HepG2 (cell line): ENCODE data around the gene RNF17.

ENCODE experiments used
- CC2D1A ChIP-seq: sonication (generic); formaldehyde crosslinking; IDR thresholded peaks from 2 replicates; pipeline ENCODE4 v1.8.1; 2023; ENCODE audit warnings: mild to moderate bottlenecking, missing genetic modification reagents
- CREB1 ChIP-seq, 2 experiments: fragments of 450-650 bp in 1 of 2; IDR thresholded peaks; 2 replicates each; pipeline ENCODE4 v1.6.1; 2016 to 2017; ENCODE audit warnings: control low read depth in 1 of 2, mild to moderate bottlenecking in 1 of 2, missing compliant biosample characterization in 1 of 2, missing genetic modification characterization in 1 of 2
- CTCF ChIP-seq: sonication (generic); formaldehyde crosslinking; IDR thresholded peaks from 2 replicates; pipeline ENCODE4 v1.5.0; 2020; ENCODE audit warnings: mild to moderate bottlenecking, missing genetic modification reagents, moderate library complexity
- MED8 ChIP-seq: sonication (generic); formaldehyde crosslinking; IDR thresholded peaks from 2 replicates; pipeline ENCODE4 v1.8.1; 2023; ENCODE audit warnings: mild to moderate bottlenecking, missing genetic modification reagents; ENCODE audit not compliant: insufficient replicate concordance
- SP5 ChIP-seq: IDR thresholded peaks from 2 replicates; pipeline ENCODE4 v1.6.1; 2016; ENCODE audit warnings: low read depth, borderline replicate concordance
- ZNF10 ChIP-seq: sonication (generic); formaldehyde crosslinking; IDR thresholded peaks from 2 replicates; pipeline ENCODE4 v1.4.0; 2020; ENCODE audit warnings: mild to moderate bottlenecking, low read depth, missing genetic modification reagents, borderline replicate concordance
- ZNF776 ChIP-seq: sonication (generic); formaldehyde crosslinking; IDR thresholded peaks from 2 replicates; pipeline ENCODE4 v1.4.0; 2020; ENCODE audit warnings: mild to moderate bottlenecking, missing genetic modification reagents

- TF ChIP-seq ZNF776 (CRISPR knock-in tag) (no peak), SP5 (CRISPR knock-in tag) (no peak), MED8 (CRISPR knock-in tag) (no peak), CC2D1A (CRISPR knock-in tag) (no peak), CREB1 (IDR thresholded peaks at IDR 0.05) (no peak), CREB1 (CRISPR knock-in tag; IDR thresholded peaks at IDR 0.05) (no peak), ZNF10 (CRISPR knock-in tag) (no peak), CTCF (CRISPR knock-in tag) (no peak)
These were observed 63.8 kb downstream of the RNF17 start for GRCh38 chr13:24827799-24828198.
